HG02981 (cell line): ENCODE measurements around the gene IP6K3.

Source experiments
- ATAC-seq: cut with Tn5 transposase; IDR thresholded peaks from one replicate; pipeline ENCODE4 v1.9.1; 2021; ENCODE audit warnings: mild to moderate bottlenecking, moderate library complexity; ENCODE audit not compliant: unreplicated experiment

The IP6K3 gene

DNA sequence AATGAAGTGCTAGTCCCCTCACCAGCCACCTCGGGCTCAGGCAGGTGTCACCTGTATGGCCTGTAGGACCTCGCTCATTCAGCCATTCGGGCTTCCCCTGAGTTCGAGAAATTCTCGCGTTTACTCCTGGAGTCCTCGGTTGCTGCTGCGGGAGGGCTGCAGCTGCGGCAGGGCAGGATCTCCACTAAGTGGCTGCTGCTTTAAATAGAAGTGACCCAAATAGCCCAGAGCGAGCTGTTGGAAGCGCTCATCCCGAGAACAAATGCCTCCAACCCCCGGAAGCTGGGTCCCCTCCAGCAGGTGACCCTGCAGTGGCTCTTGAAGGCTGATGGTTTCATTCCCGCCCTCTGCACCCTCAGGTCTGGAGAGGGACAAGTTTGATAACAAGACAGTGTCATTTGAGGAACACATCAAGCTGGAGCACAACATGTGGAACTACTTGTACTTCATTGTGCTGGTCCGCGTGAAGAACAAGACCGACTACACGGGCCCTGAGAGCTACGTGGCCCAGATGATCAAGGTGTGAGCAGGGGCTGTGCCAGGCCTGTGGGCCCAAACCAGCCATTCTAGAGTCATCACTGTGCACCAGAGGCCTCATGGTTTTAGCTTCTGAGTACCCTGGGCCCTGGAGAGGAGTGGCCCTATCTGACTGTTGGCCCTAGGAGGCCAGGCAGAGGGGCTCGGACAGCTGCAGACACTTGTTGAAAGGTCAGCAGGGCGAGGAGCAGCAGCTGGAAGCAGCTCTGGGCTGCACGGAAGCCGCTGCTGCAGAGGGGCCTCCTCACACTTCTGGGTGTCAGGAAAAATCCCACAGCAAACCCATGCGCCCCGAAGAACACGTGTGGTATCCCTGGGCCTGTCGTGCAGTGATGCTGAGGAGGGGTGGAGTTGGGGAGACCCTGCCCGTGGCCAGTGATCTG is 53.3 kb downstream of the IP6K3 start:
- no peak for ATAC-seq

GRCh38 chr6:33692760-33693158 is 53.9 kb downstream of the IP6K3 start:
- no peak for ATAC-seq

DNA sequence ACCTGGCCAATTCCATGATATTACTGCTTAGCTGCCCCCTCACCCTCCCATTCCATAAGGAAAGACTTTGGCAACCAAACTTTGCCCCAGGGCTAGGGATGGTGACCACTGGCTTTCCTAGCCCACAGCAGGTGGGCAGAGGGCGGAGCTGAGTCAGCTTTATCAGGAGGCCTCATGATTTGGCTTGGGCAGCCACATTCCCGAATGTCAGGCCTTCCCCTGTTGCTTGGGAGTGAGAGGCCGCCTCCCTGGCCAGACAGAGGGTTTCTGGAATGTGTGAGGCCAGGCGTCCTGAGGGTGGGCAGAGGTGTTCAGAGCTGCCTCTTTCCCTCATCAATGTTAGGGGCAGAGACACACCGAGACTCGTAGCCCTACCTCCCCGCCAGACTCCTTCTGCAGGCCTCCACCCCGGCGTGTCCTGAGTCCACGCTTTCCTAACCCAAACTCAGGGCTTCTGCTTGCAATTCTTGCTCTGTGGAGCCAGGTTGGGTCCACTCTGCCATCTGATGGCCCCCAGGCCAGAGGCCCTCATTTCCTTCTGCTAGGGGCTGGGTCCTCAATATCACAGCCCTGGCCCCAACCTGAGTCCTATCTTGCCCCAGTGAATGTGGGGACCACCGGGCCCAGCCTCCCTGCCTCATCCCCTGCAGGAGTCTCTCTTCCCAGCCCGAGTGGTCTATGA is 54.5 kb downstream of the IP6K3 start:
- no peak for ATAC-seq

GRCh38 chr6:33691456-33692077 is 55.1 kb downstream of the IP6K3 start:
- ATAC-seq, result no peak

GRCh38 chr6:33690766-33691165 is 55.9 kb downstream of the IP6K3 start:
- no peak for ATAC-seq

- ATAC-seq, result no peak
These were observed 56.8 kb downstream of the IP6K3 start for GRCh38 chr6:33689879-33690278.

GRCh38 chr6:33689148-33689494 is 57.6 kb downstream of the IP6K3 start:
- no peak for ATAC-seq

GRCh38 chr6:33688451-33689147 is 58.1 kb downstream of the IP6K3 start:
- ATAC-seq, result no peak

- no peak for ATAC-seq
These were observed 58.7 kb downstream of the IP6K3 start for GRCh38 chr6:33688006-33688405.

GRCh38 chr6:33686981-33687975 is 59.4 kb downstream of the IP6K3 start:
- ATAC-seq, result no peak

DNA sequence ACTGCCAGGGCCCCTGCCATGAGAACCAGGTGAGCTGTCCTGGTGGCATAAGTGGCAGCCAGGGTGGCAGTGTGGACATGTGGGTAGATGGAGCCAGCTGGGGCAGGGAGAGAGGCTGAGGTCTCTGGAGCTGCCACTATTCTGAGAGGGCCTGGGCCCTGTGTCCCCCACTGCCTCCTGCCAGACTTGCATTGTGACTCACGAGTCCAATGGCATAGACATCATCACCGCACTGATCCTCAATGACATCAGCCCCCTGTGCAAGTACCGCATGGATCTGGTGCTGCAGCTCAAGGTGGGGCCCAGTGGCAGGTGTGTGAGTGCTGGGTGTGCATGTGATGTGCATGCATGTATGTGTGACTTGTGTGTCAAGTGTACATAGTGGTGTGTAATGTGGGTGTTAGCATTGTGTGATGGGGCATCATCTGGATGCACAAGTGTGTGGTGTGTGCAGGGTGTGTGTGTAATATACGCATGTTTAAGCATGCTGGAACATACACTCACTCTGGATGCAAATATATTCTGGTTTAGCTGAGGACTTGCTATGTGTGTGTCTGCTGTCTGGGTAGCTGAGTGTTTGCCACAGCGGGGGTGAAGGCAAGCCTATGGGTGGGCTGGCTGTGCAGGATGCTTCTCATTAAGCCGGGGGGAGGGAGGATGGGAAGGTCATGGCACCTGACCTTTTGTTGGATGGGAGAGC is 60.3 kb downstream of the IP6K3 start:
- ATAC-seq, result no peak

GRCh38 chr6:33685411-33686224 is 61.1 kb downstream of the IP6K3 start:
- no peak for ATAC-seq

GRCh38 chr6:33684983-33685382 is 61.7 kb downstream of the IP6K3 start:
- no peak for ATAC-seq

GRCh38 chr6:33684428-33684896 is 62.2 kb downstream of the IP6K3 start:
- no peak for ATAC-seq

GRCh38 chr6:33683576-33684427 is 62.9 kb downstream of the IP6K3 start:
- no peak for ATAC-seq

- ATAC-seq, result no peak
These were observed 63.6 kb downstream of the IP6K3 start for GRCh38 chr6:33683051-33683571.

DNA sequence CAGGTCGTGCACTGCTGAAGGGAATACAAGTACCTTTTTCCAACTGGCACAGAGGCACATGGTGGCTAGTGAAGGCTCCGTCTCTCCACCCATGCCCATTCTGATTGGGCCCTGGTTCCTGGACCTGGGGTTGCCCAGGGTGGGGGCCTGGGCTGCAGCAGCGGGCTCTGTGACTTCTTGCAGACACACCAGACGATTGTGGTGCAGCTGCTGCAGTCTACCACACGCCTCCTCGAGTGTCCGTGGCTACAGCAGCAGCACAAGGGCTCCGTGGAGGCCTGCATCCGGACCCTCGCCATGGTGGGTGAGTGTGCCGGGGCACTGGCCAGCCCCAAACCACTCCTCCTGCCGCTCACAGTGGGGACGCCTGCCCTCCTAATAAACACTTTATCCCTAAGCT is 64.4 kb downstream of the IP6K3 start:
- no peak for ATAC-seq
